NB4 (cell line): Measurements from ENCODE around the gene DNAH1.

Experiments used
- CTCF ChIP-seq: IDR thresholded peaks from one replicate; pipeline ENCODE4 v1.5.1; 2012; ENCODE audit warnings: low read depth, low read length
- MAX ChIP-seq: IDR thresholded peaks from 2 replicates; pipeline ENCODE4 v1.6.1; 2011; ENCODE audit warnings: low read depth, low read length
- MYC ChIP-seq: IDR thresholded peaks from 2 replicates; pipeline ENCODE4 v1.6.1; 2011; ENCODE audit warnings: low read depth, low read length
- POLR2A ChIP-seq: IDR thresholded peaks from 2 replicates; pipeline ENCODE4 v1.6.1; 2011; ENCODE audit warnings: mild to moderate bottlenecking; ENCODE audit not compliant: insufficient read length; ENCODE audit errors: extremely low read depth

- no peak for TF ChIP-seq CTCF
- TF ChIP-seq POLR2A, result no peak
- no peak for TF ChIP-seq MYC
- no peak for TF ChIP-seq MAX
Measured at GRCh38 chr3:52407779-52408178, 91.7 kb downstream of the DNAH1 start.
